ENCODE measurements around the gene FBXO31.

DNA sequence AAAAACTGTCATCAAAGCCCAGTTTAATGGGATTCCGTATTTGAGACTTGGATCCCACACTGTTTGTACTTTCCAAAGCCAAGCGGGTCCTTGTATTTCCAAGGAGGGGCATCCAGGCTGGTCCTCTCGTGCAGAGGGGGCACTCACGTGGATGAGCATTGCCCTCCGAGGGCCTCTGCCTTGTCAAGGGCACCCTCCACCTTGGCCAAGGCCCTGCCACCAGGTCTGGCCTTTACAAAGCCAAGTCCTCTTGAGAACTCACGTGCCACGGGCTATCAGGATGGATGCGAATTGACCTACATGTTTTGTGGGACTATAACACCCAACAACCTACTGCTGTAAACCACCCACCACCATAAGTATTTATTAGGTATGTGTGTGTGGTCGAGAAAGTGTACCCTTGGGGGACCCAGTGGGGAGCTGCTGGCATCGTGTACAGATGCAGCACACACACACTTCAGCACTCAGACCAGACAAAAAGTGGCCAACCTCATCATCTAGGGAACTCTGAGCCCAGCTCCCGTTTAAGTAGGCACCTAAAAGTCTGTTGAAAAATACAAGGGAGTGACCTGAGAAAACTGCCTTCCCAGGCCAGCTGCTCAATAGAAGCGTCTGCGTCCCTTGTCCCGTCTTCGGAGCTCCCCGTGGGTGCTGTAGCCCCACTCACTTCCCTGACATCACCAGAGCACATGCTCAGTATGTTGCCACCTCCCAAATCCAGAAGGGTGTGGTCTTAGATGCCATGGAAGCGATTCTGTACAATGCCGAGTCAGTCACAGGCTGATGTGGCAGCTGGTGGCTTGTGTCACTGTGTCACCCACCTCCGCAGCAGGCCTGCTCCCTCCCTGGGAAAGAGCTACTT, 21.4 kb upstream of the FBXO31 start:
- TF ChIP-seq EZH2phosphoT487 (IDR thresholded peaks at IDR 0.05; ENCODE audit: low read depth): no peak
- TF ChIP-seq, protein P1, sequence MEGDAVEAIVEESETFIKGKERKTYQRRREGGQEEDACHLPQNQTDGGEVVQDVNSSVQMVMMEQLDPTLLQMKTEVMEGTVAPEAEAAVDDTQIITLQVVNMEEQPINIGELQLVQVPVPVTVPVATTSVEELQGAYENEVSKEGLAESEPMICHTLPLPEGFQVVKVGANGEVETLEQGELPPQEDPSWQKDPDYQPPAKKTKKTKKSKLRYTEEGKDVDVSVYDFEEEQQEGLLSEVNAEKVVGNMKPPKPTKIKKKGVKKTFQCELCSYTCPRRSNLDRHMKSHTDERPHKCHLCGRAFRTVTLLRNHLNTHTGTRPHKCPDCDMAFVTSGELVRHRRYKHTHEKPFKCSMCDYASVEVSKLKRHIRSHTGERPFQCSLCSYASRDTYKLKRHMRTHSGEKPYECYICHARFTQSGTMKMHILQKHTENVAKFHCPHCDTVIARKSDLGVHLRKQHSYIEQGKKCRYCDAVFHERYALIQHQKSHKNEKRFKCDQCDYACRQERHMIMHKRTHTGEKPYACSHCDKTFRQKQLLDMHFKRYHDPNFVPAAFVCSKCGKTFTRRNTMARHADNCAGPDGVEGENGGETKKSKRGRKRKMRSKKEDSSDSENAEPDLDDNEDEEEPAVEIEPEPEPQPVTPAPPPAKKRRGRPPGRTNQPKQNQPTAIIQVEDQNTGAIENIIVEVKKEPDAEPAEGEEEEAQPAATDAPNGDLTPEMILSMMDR (IDR thresholded peaks at IDR 0.05; ENCODE audit: low read depth, low read length): no peak
